Activated CD8-positive, alpha-beta T cell treated with anti-CD3 and anti-CD28 coated beads for 36 hours (primary cell): Measurements from ENCODE around the gene ELAVL2. TPM values are rescaled to one million over a fixed set of nuclear protein-coding genes. Genes with fewer than 3 reads are reported as not detected.

ENCODE experiments used
- ATAC-seq: fragments of 200-7000 bp; cut with Tn5 transposase; one replicate; pipeline ENCODE4 v1.10.0; 2021; ENCODE audit warnings: mild to moderate bottlenecking, moderate library complexity
- CTCF ChIA-PET: fragments of 350-600 bp; sonication (Branson Sonifier 250); formaldehyde crosslinking; loops from one replicate; lab custom pipeline; 2021; ENCODE audit warnings: antibody characterized with exemption; lab: Charles Lee
- POLR2A ChIA-PET: fragments of 350-600 bp; sonication (Branson Sonifier 250); formaldehyde crosslinking; loops from one replicate; lab custom pipeline; 2021; ENCODE audit warnings: antibody characterized with exemption; lab: Charles Lee
- DNase-seq: peaks from one replicate; pipeline ENCODE4 v3.0.0-alpha.2; 2020
- H3K27ac Mint-ChIP-seq: one replicate; pipeline ENCODE4 v1.8.0; 2021; ENCODE audit warnings: mild to moderate bottlenecking, mixed read lengths
- H3K27me3 Mint-ChIP-seq: one replicate; pipeline ENCODE4 v1.8.0; 2021; ENCODE audit warnings: mixed read lengths
- H3K36me3 Mint-ChIP-seq: one replicate; pipeline ENCODE4 v1.8.0; 2021; ENCODE audit warnings: low read depth, mixed read lengths
- H3K4me1 Mint-ChIP-seq: one replicate; pipeline ENCODE4 v1.8.0; 2021; ENCODE audit warnings: low read depth, mixed read lengths
- H3K4me3 Mint-ChIP-seq: one replicate; pipeline ENCODE4 v1.8.0; 2021; ENCODE audit warnings: mild to moderate bottlenecking, moderate library complexity, mixed read lengths
- H3K9me3 Mint-ChIP-seq: one replicate; pipeline ENCODE4 v1.8.0; 2021; ENCODE audit warnings: mixed read lengths
- intact Hi-C: fragments of 100-400 bp; cut with micrococcal nuclease; formaldehyde crosslinking; loops from one replicate; pipeline ENCODE4 v1.10.0; 2022
- total RNA-seq, 2 experiments: library from RNA; stranded (reverse); gene quantifications; one replicate each; pipeline ENCODE4 v1.2.3, GENCODE V29; 2021
- TF ChIP-seq, protein P1 (sequence below): fragments of 200-600 bp; IDR thresholded peaks from one replicate; pipeline ENCODE4 v1.8.0; 2022; ENCODE audit warnings: antibody characterized with exemption, mild to moderate bottlenecking

Gene ELAVL2
- total RNA-seq, 2 experiments from 2014 or later: not detected

- TF ChIP-seq, protein P1, sequence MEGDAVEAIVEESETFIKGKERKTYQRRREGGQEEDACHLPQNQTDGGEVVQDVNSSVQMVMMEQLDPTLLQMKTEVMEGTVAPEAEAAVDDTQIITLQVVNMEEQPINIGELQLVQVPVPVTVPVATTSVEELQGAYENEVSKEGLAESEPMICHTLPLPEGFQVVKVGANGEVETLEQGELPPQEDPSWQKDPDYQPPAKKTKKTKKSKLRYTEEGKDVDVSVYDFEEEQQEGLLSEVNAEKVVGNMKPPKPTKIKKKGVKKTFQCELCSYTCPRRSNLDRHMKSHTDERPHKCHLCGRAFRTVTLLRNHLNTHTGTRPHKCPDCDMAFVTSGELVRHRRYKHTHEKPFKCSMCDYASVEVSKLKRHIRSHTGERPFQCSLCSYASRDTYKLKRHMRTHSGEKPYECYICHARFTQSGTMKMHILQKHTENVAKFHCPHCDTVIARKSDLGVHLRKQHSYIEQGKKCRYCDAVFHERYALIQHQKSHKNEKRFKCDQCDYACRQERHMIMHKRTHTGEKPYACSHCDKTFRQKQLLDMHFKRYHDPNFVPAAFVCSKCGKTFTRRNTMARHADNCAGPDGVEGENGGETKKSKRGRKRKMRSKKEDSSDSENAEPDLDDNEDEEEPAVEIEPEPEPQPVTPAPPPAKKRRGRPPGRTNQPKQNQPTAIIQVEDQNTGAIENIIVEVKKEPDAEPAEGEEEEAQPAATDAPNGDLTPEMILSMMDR: no peak
- H3K36me3 Mint-ChIP-seq: no peaks in the 10 kb centered on the region
- intact Hi-C loops: no loop called here
- no peaks in the 10 kb centered on the region for H3K4me1 Mint-ChIP-seq
- peaks cover 3% of the 10 kb centered on the region for H3K9me3 Mint-ChIP-seq
- H3K4me3 Mint-ChIP-seq: no peak overlapping the region
- ChIA-PET CTCF (no interaction called here), POLR2A (no interaction called here)
- no peak for DNase-seq
- H3K27ac Mint-ChIP-seq: no peak overlapping the region
- H3K27me3 Mint-ChIP-seq: no peaks in the 10 kb centered on the region
- ATAC-seq: no peak
Measured at GRCh38 chr9:23658376-23659258, 167.4 kb downstream of the ELAVL2 start.

DNA sequence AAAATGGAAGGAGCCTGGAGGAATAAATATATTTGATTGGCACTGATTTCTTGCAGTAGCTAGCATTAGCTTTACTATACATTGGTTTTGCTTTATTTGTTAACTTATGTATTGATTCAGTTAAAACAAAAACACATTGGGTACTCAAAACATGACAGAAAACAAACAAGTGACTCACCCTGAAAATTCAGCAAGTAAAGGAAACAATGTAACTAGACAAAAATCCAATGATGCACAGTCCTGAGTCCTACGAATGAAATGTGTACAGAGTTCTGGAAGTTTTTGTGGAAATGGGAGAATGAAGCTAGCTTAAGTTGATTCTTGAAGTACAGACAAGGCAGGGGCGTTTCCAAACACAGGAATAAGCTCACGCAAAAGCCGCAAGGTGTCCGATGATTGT, 175.0 kb downstream of the ELAVL2 start:
- no peak for DNase-seq
- Mint-ChIP-seq H3K36me3 (no peaks in the 10 kb centered on the region), H3K9me3 (no peaks in the 10 kb centered on the region), H3K4me3 (no peak overlapping the region), H3K27ac (no peak overlapping the region), H3K27me3 (no peaks in the 10 kb centered on the region), H3K4me1 (no peaks in the 10 kb centered on the region)
- ChIA-PET POLR2A (no interaction called here), CTCF (no interaction called here)
- intact Hi-C loops: no loop called here
- TF ChIP-seq, protein P1: no peak
- no peak for ATAC-seq

DNA sequence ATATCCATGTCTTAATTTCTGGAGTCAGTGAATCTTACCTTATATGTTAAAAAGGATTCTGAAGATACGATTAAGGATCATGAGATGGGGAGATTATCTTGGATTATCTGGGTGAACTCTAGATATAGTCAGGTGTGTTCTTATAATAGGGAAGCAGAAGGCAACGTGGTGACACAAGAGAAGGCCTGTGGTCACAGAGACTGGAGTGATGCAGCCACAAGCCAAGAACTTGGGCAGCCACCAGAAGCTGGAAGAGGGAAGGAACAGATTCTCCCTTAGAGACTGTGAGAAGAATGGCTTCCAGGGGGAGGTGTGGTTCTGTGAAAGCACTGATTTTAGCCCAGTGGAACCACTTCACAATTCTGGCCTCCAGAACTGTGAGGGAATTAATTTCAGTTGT, 177.4 kb downstream of the ELAVL2 start:
- TF ChIP-seq, protein P1: no peak
- POLR2A ChIA-PET: no interaction called here
- Mint-ChIP-seq H3K4me3 (no peak overlapping the region), H3K9me3 (no peaks in the 10 kb centered on the region), H3K4me1 (no peaks in the 10 kb centered on the region), H3K27ac (no peak overlapping the region), H3K27me3 (no peaks in the 10 kb centered on the region), H3K36me3 (no peaks in the 10 kb centered on the region)
- ATAC-seq (no peak), DNase-seq (no peak)
- CTCF ChIA-PET: no interaction called here
- intact Hi-C loops: no loop called here

GRCh38 chr9:23644896-23645295, 181.1 kb downstream of the ELAVL2 start:
- ChIA-PET POLR2A (no interaction called here), CTCF (no interaction called here)
- Mint-ChIP-seq H3K9me3 (no peaks in the 10 kb centered on the region), H3K4me3 (no peak overlapping the region), H3K27ac (no peak overlapping the region), H3K4me1 (no peaks in the 10 kb centered on the region), H3K27me3 (no peaks in the 10 kb centered on the region), H3K36me3 (no peaks in the 10 kb centered on the region)
- intact Hi-C loops: no loop called here
- ATAC-seq (no peak), DNase-seq (no peak)
- TF ChIP-seq, protein P1: no peak

DNA sequence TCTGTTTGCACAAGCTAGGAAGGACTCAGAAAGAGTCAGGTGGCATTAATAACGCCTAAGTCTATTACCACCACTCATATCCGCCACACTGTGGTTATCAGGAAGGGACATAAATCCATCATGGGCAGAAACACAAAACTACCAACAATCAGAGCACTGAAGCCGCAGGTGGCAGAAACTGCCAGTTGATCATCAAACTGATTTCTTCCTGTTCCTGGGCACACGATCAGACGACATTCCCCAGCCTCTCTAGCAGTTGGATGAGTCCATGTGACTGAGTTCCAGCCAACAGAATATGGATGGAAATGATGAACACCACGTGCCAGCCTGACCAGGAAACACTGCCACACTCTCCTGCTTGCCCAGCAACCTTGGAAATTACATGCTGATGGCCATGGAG, 181.7 kb downstream of the ELAVL2 start:
- ATAC-seq (no peak), DNase-seq (no peak)
- Mint-ChIP-seq H3K27ac (no peak overlapping the region), H3K4me1 (no peaks in the 10 kb centered on the region), H3K4me3 (no peak overlapping the region), H3K36me3 (no peaks in the 10 kb centered on the region), H3K27me3 (no peaks in the 10 kb centered on the region), H3K9me3 (no peaks in the 10 kb centered on the region)
- ChIA-PET CTCF (no interaction called here), POLR2A (no interaction called here)
- intact Hi-C loops: no loop called here
- TF ChIP-seq, protein P1: no peak
